NCI-H2196 treated with DMSO at 0.1 percent for 48 hours (cell line): ENCODE measurements around the gene MAML1.

ENCODE experiments used
- DNase-seq: peaks from one replicate; lab custom pipeline; 2025; ENCODE audit not compliant: unreplicated experiment; lab: John Stamatoyannopoulos, UW

Gene MAML1

GRCh38 chr5:179803651-179804554 is 71.3 kb downstream of the MAML1 start:
- DNase-seq: peak; percentile 48

- DNase-seq: no peak
Observed at GRCh38 chr5:179804555-179804947, 71.9 kb downstream of the MAML1 start.

- no peak for DNase-seq
Observed at GRCh38 chr5:179805070-179805528, 72.5 kb downstream of the MAML1 start.

GRCh38 chr5:179805529-179806249 is 73.1 kb downstream of the MAML1 start:
- no peak for DNase-seq

GRCh38 chr5:179806250-179807048 is 73.8 kb downstream of the MAML1 start, which contains the start of gene MGAT4B:
MGAT4B (minus strand) TSS chr5:179806866; CDS start chr5:179806583, 283 bp downstream.
- peak; percentile 52 for DNase-seq

- no peak for DNase-seq
Observed at GRCh38 chr5:179812135-179812825, 79.7 kb downstream of the MAML1 start.

GRCh38 chr5:179812997-179813607 is 80.5 kb downstream of the MAML1 start:
- DNase-seq: no peak

- no peak for DNase-seq
Observed at GRCh38 chr5:179814090-179814489, 81.5 kb downstream of the MAML1 start.

GRCh38 chr5:179815491-179816249 is 83.0 kb downstream of the MAML1 start:
- no peak for DNase-seq

- no peak for DNase-seq
Observed at GRCh38 chr5:179816401-179816795, 83.8 kb downstream of the MAML1 start.

GRCh38 chr5:179816796-179817469 is 84.3 kb downstream of the MAML1 start:
- no peak for DNase-seq

- no peak for DNase-seq
Observed at GRCh38 chr5:179817470-179817840, 84.8 kb downstream of the MAML1 start.

GRCh38 chr5:179817890-179818745 is 85.5 kb downstream of the MAML1 start:
- no peak for DNase-seq

GRCh38 chr5:179818746-179819295 is 86.2 kb downstream of the MAML1 start:
- DNase-seq: peak; percentile 90

GRCh38 chr5:179819296-179820126 is 86.9 kb downstream of the MAML1 start:
- peak; percentile 88 for DNase-seq

- no peak for DNase-seq
Observed at GRCh38 chr5:179820127-179820482, 87.5 kb downstream of the MAML1 start.
